Measurements from ENCODE around the gene DTWD2.
"Not testable (repeated sequence)": the region's sequence is repeated elsewhere in the genome, so short reads cannot be mapped to it uniquely, and the experiment has no call there.

The DTWD2 gene

GRCh38 chr5:118994595-118994994 is 6.2 kb upstream of the DTWD2 start:
- no peak for DNase-seq

GRCh38 chr5:118993118-118993517 is 4.8 kb upstream of the DTWD2 start:
- DNase-seq, result not testable (repeated sequence)

GRCh38 chr5:118992055-118992454 is 3.7 kb upstream of the DTWD2 start:
- not testable (repeated sequence) for DNase-seq

GRCh38 chr5:118990582-118990981 is 2.2 kb upstream of the DTWD2 start:
- no peak for DNase-seq

GRCh38 chr5:118989816-118990215 is 1.5 kb upstream of the DTWD2 start:
- no peak for DNase-seq

GRCh38 chr5:118988866-118989180 is 476 bp upstream of the DTWD2 start:
- peak; percentile 25 for DNase-seq

- DNase-seq, result no peak
Measured at GRCh38 chr5:118984602-118985001, 3.7 kb downstream of the DTWD2 start.

GRCh38 chr5:118981783-118982182 is 6.6 kb downstream of the DTWD2 start:
- DNase-seq, result no peak

GRCh38 chr5:118980438-118980837 is 7.9 kb downstream of the DTWD2 start:
- DNase-seq, result no peak

- DNase-seq, result no peak
Measured at GRCh38 chr5:118980017-118980416, 8.3 kb downstream of the DTWD2 start.

- DNase-seq, result not testable (repeated sequence)
Measured at GRCh38 chr5:118973779-118974445, 14.4 kb downstream of the DTWD2 start.

- no peak for DNase-seq
Measured at GRCh38 chr5:118968925-118969375, 19.4 kb downstream of the DTWD2 start.

GRCh38 chr5:118968406-118968911 is 19.9 kb downstream of the DTWD2 start:
- DNase-seq, result no peak

GRCh38 chr5:118967059-118967508 is 21.3 kb downstream of the DTWD2 start:
- DNase-seq, result no peak

GRCh38 chr5:118965890-118966289 is 22.5 kb downstream of the DTWD2 start:
- DNase-seq, result no peak

- not testable (repeated sequence) for DNase-seq
Measured at GRCh38 chr5:118964970-118965369, 23.4 kb downstream of the DTWD2 start.

- not testable (repeated sequence) for DNase-seq
Measured at GRCh38 chr5:118964388-118964787, 24.0 kb downstream of the DTWD2 start.

GRCh38 chr5:118963169-118963568 is 25.2 kb downstream of the DTWD2 start:
- no peak for DNase-seq

- no peak for DNase-seq
Measured at GRCh38 chr5:118960557-118960956, 27.8 kb downstream of the DTWD2 start.

- peak; percentile 13 for DNase-seq
Measured at GRCh38 chr5:118956727-118957126, 31.6 kb downstream of the DTWD2 start.

GRCh38 chr5:118953652-118954005 is 34.7 kb downstream of the DTWD2 start:
- no peak for DNase-seq

- DNase-seq, result no peak
Measured at GRCh38 chr5:118952992-118953651, 35.2 kb downstream of the DTWD2 start.

- not testable (repeated sequence) for DNase-seq
Measured at GRCh38 chr5:118952306-118952705, 36.0 kb downstream of the DTWD2 start.

GRCh38 chr5:118950354-118950753 is 38.0 kb downstream of the DTWD2 start:
- DNase-seq, result not testable (repeated sequence)

Measured in NCI-H1092 treated with DMSO at 0.1 percent for 48 hours (cell line).